Cardiac fibroblast (primary cell): ENCODE measurements around the gene ACADS.

ENCODE experiments used
- DNase-seq, 2 donors: peaks; one replicate each; pipeline versions ENCODE4 v3.0.0 to v3.0.0-alpha.2; 2010; ENCODE audit warnings: low read depth in 2 of 2
- H3K4me3 ChIP-seq, 2 donors: replicated peaks in 1 of 2; 1 replicate in 1 of 2; 2 replicates in 1 of 2; pipeline ENCODE4 v1.5.1; 2011; ENCODE audit warnings: low read depth in 2 of 2, low read length in 2 of 2, mild to moderate bottlenecking in 2 of 2, moderate library complexity in 1 of 2
- CTCF ChIP-seq: IDR thresholded peaks from one replicate; pipeline ENCODE4 v1.5.1; 2011; ENCODE audit warnings: low read depth, mild to moderate bottlenecking, low read length, inconsistent platforms

Gene ACADS

DNA sequence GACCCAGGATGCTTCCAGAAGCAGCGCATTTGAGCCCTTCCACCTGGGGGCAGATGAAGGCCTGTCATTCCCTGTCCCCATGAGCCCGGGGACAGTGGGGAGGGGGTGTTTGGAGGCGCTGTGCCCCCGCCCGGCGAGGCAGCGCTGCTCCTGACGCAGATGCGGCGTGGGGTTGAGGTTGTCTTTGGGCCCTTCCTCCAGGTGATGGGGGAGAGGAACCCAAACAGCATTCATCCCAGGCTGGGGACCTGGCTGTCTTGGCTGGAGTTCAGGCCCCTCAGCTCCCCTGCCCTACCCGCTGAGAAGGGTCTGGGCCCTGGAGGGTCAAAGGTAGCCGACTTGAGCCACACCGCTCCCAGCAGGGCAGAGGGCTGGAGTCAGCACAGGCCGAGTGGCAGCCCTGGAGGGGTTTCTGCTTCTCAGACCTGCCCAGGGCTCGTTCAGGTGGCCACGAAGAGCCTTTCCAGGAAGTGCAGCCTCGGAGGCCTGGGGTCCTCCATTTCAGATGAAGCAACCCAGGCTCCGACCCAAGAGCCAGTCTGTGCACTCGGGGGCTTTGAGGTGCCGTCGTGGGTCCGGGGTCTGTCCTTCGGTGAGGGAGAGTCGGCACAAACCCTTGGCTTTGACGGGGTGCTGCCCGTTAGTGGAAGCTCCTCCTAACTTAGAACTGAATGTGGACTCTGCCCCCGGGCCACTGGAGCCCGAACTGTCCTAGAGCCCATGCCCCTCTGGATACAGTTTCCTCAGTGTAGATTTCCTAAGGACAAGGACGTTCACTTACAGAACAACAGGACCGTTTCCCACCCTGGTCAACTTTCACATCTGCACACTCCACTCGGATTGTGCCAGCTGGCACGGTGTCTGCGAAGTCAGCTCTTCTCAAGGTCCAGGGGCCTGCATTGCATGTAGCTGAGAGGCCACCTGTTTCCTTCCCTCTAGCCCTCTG lies 16.1 kb downstream of the ACADS start:
- no peak for TF ChIP-seq CTCF
- DNase-seq = no peak
- no peak overlapping the region for H3K4me3 ChIP-seq

- DNase-seq = no peak
- TF ChIP-seq CTCF = no peak
Observed at GRCh38 chr12:120744922-120745493, 19.4 kb downstream of the ACADS start.

GRCh38 chr12:120748242-120748641 lies 22.6 kb downstream of the ACADS start:
- no peak for DNase-seq

More at GRCh38 chr12:120744922-120745493, 19.4 kb downstream of the ACADS start:
- no peak overlapping the region for H3K4me3 ChIP-seq

DNA sequence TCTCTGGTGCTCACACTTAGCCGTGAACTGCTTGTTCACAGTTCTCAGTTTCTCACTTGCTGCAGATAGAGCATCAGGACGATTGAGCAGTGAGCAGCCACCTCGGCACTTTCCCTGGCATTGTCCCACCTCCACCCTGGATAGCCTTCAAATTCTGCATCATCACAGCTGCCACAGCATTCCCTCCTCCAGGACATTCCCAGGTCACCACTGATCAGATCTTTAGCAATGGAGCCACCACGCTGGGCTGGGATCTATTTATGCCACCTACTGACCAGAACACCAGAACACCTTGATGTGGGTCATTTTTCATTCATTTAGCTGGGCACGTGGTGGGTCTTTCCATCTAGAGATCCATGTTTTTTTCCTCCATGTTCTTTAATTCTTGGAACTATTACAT lies 23.6 kb downstream of the ACADS start:
- no peak for TF ChIP-seq CTCF
- H3K4me3 ChIP-seq = no peak overlapping the region
- DNase-seq = no peak

More at GRCh38 chr12:120748242-120748641, 22.6 kb downstream of the ACADS start:
- no peak overlapping the region for H3K4me3 ChIP-seq
- no peak for TF ChIP-seq CTCF

GRCh38 chr12:120750806-120751205 lies 25.2 kb downstream of the ACADS start:
- DNase-seq = no peak
- no peak overlapping the region for H3K4me3 ChIP-seq
- TF ChIP-seq CTCF = no peak

- H3K4me3 ChIP-seq = no peak overlapping the region
- TF ChIP-seq CTCF = no peak
- no peak for DNase-seq
Observed at GRCh38 chr12:120751389-120751788, 25.8 kb downstream of the ACADS start.
